WTC11 (cell line): ENCODE data around the gene SND1. TPM values are rescaled to one million over a fixed set of nuclear protein-coding genes. Genes with fewer than 3 reads are reported as not detected.

Experiments
- ATAC-seq: fragments of 200-7000 bp; cut with Tn5 transposase; 2 replicates; pipeline ENCODE4 v1.10.0; 2021; ENCODE audit warnings: mild to moderate bottlenecking, moderate library complexity
- CTCF ChIA-PET: fragments of 300-600 bp; sonication (Branson Sonifier 250); formaldehyde crosslinking; loops from one replicate; lab custom pipeline; 2021; ENCODE audit warnings: antibody characterized with exemption; lab: Charles Lee
- POLR2A ChIA-PET: fragments of 350-600 bp; sonication (Branson Sonifier 250); formaldehyde crosslinking; loops from one replicate; lab custom pipeline; 2021; ENCODE audit warnings: antibody characterized with exemption; lab: Charles Lee
- DNase-seq: peaks from one replicate; pipeline ENCODE4 v3.0.0; 2021; ENCODE audit warnings: low spot score
- H3K27ac Mint-ChIP-seq: 2 replicates; pipeline ENCODE4 v1.8.0; 2021; ENCODE audit warnings: mixed read lengths
- H3K27me3 Mint-ChIP-seq: 2 replicates; pipeline ENCODE4 v1.8.0; 2021; ENCODE audit warnings: low read depth, mild to moderate bottlenecking, moderate library complexity, mixed read lengths
- H3K36me3 Mint-ChIP-seq: 2 replicates; pipeline ENCODE4 v1.8.0; 2021; ENCODE audit warnings: mixed read lengths
- H3K4me1 Mint-ChIP-seq: 2 replicates; pipeline ENCODE4 v1.8.0; 2022; ENCODE audit warnings: mixed read lengths
- H3K4me3 Mint-ChIP-seq: 2 replicates; pipeline ENCODE4 v1.8.0; 2021; ENCODE audit warnings: mild to moderate bottlenecking, moderate library complexity, mixed read lengths
- H3K9me3 Mint-ChIP-seq: 2 replicates; pipeline ENCODE4 v1.8.0; 2021; ENCODE audit warnings: mixed read lengths
- CBFB ChIP-seq: sonication (generic); formaldehyde crosslinking; IDR thresholded peaks from 2 replicates; pipeline ENCODE4 v1.8.1; 2022; ENCODE audit warnings: mild to moderate bottlenecking, low read depth, missing genetic modification reagents
- CREB1 ChIP-seq: sonication (generic); formaldehyde crosslinking; IDR thresholded peaks from 2 replicates; pipeline ENCODE4 v1.8.0; 2023; ENCODE audit warnings: mild to moderate bottlenecking, missing genetic modification reagents
- E2F1 ChIP-seq: sonication (generic); formaldehyde crosslinking; IDR thresholded peaks from 2 replicates; pipeline ENCODE4 v1.8.0; 2022; ENCODE audit warnings: mild to moderate bottlenecking, missing genetic modification reagents
- ELF4 ChIP-seq: sonication (generic); formaldehyde crosslinking; IDR thresholded peaks from 2 replicates; pipeline ENCODE4 v1.8.1; 2022; ENCODE audit warnings: low read depth, mild to moderate bottlenecking, moderate library complexity, missing genetic modification reagents
- FOXP1 ChIP-seq: sonication (generic); formaldehyde crosslinking; IDR thresholded peaks from 2 replicates; pipeline ENCODE4 v1.8.0; 2022; ENCODE audit warnings: missing genetic modification reagents, mild to moderate bottlenecking, moderate library complexity, borderline replicate concordance
- FOXP4 ChIP-seq: sonication (generic); formaldehyde crosslinking; IDR thresholded peaks from 2 replicates; pipeline ENCODE4 v1.8.0; 2022; ENCODE audit warnings: mild to moderate bottlenecking, missing genetic modification reagents
- JAZF1 ChIP-seq: fragments of 250-450 bp; sonication (Bioruptor Pico); IDR thresholded peaks from 2 replicates; pipeline ENCODE4 v1.9.0; 2021; ENCODE audit warnings: moderate library complexity, mild to moderate bottlenecking, inconsistent platforms
- KAT7 ChIP-seq: sonication (generic); formaldehyde crosslinking; IDR thresholded peaks from 2 replicates; pipeline ENCODE4 v1.8.1; 2023; ENCODE audit warnings: missing genetic modification reagents, mild to moderate bottlenecking, borderline replicate concordance
- NFATC4 ChIP-seq: fragments of 250-450 bp; sonication (Bioruptor Pico); IDR thresholded peaks from 2 replicates; pipeline ENCODE4 v1.9.0; 2021; ENCODE audit warnings: mild to moderate bottlenecking
- NR3C1 ChIP-seq: sonication (generic); formaldehyde crosslinking; conservative IDR thresholded peaks from 2 replicates; pipeline ENCODE4 v1.8.1; 2023; ENCODE audit warnings: low read depth, mild to moderate bottlenecking, missing genetic modification reagents
- OVOL2 ChIP-seq: fragments of 250-450 bp; sonication (Bioruptor Pico); IDR thresholded peaks from 2 replicates; pipeline ENCODE4 v1.9.0; 2021; ENCODE audit warnings: mild to moderate bottlenecking, borderline replicate concordance
- RELA ChIP-seq: sonication (generic); formaldehyde crosslinking; IDR thresholded peaks from 2 replicates; pipeline ENCODE4 v1.8.1; 2022; ENCODE audit warnings: missing genetic modification reagents, mild to moderate bottlenecking, borderline replicate concordance
- SP1 ChIP-seq: sonication (generic); formaldehyde crosslinking; conservative IDR thresholded peaks from 2 replicates; pipeline ENCODE4 v1.8.1; 2022; ENCODE audit warnings: missing genetic modification reagents
- TCF7 ChIP-seq: sonication (generic); formaldehyde crosslinking; IDR thresholded peaks from 2 replicates; pipeline ENCODE4 v1.8.0; 2022; ENCODE audit warnings: mild to moderate bottlenecking, low read depth, missing genetic modification reagents, moderate library complexity
- ZNF121 ChIP-seq: sonication (generic); formaldehyde crosslinking; IDR thresholded peaks from 2 replicates; pipeline ENCODE4 v1.8.0; 2023; ENCODE audit warnings: missing genetic modification reagents
- ZNF317 ChIP-seq: sonication (generic); formaldehyde crosslinking; IDR thresholded peaks from 2 replicates; pipeline ENCODE4 v1.8.1; 2023; ENCODE audit warnings: low read depth, mild to moderate bottlenecking, moderate library complexity, missing genetic modification reagents, borderline replicate concordance
- ZNF396 ChIP-seq: fragments of 250-450 bp; sonication (Bioruptor Pico); IDR thresholded peaks from 2 replicates; pipeline ENCODE4 v1.8.0; 2021; ENCODE audit warnings: mild to moderate bottlenecking, moderate library complexity, borderline replicate concordance
- ZNF423 ChIP-seq: fragments of 250-450 bp; sonication (Bioruptor Pico); IDR thresholded peaks from 2 replicates; pipeline ENCODE4 v2.1.2; 2022; ENCODE audit warnings: mild to moderate bottlenecking, moderate library complexity
- total RNA-seq: library from RNA; stranded (reverse); gene quantifications from 3 replicates; pipeline ENCODE4 v1.2.3, GENCODE V29; 2021
- TF ChIP-seq, protein P1 (sequence below): sonication (generic); formaldehyde crosslinking; IDR thresholded peaks from 2 replicates; pipeline ENCODE4 v1.8.0; 2023; ENCODE audit warnings: missing genetic modification reagents, mild to moderate bottlenecking, borderline replicate concordance
- TF ChIP-seq, protein P2 (sequence below): sonication (generic); formaldehyde crosslinking; conservative IDR thresholded peaks from 2 replicates; pipeline ENCODE4 v1.8.1; 2023; ENCODE audit warnings: mild to moderate bottlenecking, low read depth, missing genetic modification reagents, moderate library complexity
- TF ChIP-seq, protein P3 (sequence below): sonication (generic); formaldehyde crosslinking; conservative IDR thresholded peaks from 2 replicates; pipeline ENCODE4 v1.8.1; 2022; ENCODE audit warnings: mild to moderate bottlenecking, missing genetic modification reagents

The SND1 gene
- total RNA-seq, 1 experiment from 2014 or later = 261 TPM

DNA sequence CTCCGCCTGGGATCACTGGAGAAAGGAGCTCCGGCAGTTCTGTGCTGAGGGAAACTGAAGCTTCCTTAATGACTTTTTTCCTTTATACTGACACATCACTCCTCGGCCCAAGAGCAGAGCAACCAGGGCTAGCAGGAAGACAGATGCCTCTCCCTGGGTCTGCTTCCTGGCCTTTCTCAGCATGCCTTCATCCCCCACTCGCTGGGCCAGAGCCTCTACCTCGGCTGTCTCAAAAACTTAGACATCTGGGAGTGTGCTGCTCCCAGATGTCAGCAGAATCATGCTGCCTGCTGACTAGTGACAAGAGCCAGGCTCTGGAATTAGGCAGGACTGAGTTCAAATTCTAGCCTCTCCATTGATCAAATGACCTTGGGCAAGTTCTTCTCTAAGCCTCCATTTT is 403.6 kb downstream of the SND1 start:
- POLR2A ChIA-PET = no interaction called here
- no peaks in the 10 kb centered on the region for H3K36me3 Mint-ChIP-seq

DNA sequence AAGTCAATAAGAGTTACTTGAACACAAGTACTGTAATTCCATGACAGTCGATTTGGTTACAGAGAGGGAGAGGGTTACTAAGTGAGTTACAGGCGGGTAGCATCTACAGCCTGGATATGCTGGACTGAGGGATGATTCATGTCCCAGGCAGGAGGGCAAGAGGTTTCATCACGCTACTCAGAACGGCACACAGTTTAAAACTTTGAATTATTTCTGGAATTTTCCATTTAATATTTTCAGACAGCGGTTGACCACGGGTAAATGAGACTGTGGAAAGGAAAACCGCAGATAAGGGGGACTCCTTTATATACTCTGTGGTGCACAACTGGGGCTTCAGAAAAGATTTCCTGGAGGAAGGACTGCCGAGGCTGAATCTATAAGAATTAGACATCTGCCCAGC is 404.9 kb downstream of the SND1 start:
- Mint-ChIP-seq H3K27me3 (no peaks in the 10 kb centered on the region), H3K9me3 (no peaks in the 10 kb centered on the region), H3K36me3 (no peaks in the 10 kb centered on the region), H3K27ac (no peak overlapping the region), H3K4me1 (peaks cover 14% of the 10 kb centered on the region), H3K4me3 (no peak overlapping the region)
- DNase-seq (no peak), ATAC-seq (no peak)
- POLR2A ChIA-PET = no interaction called here
- CTCF ChIA-PET = no interaction called here
- TF ChIP-seq CREB1 (CRISPR knock-in tag) (no peak), CBFB (CRISPR knock-in tag) (no peak), NFATC4 (CRISPR knock-in tag) (no peak), FOXP1 (CRISPR knock-in tag) (no peak), ZNF121 (no peak), TCF7 (CRISPR knock-in tag) (no peak), ELF4 (CRISPR knock-in tag) (no peak), ZNF423 (CRISPR knock-in tag) (no peak), ZNF317 (no peak), ZNF396 (CRISPR knock-in tag) (no peak), RELA (CRISPR knock-in tag) (no peak)
- TF ChIP-seq, protein P1, sequence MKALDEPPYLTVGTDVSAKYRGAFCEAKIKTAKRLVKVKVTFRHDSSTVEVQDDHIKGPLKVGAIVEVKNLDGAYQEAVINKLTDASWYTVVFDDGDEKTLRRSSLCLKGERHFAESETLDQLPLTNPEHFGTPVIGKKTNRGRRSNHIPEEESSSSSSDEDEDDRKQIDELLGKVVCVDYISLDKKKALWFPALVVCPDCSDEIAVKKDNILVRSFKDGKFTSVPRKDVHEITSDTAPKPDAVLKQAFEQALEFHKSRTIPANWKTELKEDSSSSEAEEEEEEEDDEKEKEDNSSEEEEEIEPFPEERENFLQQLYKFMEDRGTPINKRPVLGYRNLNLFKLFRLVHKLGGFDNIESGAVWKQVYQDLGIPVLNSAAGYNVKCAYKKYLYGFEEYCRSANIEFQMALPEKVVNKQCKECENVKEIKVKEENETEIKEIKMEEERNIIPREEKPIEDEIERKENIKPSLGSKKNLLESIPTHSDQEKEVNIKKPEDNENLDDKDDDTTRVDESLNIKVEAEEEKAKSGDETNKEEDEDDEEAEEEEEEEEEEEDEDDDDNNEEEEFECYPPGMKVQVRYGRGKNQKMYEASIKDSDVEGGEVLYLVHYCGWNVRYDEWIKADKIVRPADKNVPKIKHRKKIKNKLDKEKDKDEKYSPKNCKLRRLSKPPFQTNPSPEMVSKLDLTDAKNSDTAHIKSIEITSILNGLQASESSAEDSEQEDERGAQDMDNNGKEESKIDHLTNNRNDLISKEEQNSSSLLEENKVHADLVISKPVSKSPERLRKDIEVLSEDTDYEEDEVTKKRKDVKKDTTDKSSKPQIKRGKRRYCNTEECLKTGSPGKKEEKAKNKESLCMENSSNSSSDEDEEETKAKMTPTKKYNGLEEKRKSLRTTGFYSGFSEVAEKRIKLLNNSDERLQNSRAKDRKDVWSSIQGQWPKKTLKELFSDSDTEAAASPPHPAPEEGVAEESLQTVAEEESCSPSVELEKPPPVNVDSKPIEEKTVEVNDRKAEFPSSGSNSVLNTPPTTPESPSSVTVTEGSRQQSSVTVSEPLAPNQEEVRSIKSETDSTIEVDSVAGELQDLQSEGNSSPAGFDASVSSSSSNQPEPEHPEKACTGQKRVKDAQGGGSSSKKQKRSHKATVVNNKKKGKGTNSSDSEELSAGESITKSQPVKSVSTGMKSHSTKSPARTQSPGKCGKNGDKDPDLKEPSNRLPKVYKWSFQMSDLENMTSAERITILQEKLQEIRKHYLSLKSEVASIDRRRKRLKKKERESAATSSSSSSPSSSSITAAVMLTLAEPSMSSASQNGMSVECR (CRISPR knock-in tag) = no peak
- TF ChIP-seq, protein P2, sequence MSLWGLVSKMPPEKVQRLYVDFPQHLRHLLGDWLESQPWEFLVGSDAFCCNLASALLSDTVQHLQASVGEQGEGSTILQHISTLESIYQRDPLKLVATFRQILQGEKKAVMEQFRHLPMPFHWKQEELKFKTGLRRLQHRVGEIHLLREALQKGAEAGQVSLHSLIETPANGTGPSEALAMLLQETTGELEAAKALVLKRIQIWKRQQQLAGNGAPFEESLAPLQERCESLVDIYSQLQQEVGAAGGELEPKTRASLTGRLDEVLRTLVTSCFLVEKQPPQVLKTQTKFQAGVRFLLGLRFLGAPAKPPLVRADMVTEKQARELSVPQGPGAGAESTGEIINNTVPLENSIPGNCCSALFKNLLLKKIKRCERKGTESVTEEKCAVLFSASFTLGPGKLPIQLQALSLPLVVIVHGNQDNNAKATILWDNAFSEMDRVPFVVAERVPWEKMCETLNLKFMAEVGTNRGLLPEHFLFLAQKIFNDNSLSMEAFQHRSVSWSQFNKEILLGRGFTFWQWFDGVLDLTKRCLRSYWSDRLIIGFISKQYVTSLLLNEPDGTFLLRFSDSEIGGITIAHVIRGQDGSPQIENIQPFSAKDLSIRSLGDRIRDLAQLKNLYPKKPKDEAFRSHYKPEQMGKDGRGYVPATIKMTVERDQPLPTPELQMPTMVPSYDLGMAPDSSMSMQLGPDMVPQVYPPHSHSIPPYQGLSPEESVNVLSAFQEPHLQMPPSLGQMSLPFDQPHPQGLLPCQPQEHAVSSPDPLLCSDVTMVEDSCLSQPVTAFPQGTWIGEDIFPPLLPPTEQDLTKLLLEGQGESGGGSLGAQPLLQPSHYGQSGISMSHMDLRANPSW (CRISPR knock-in tag) = no peak
- TF ChIP-seq, protein P3, sequence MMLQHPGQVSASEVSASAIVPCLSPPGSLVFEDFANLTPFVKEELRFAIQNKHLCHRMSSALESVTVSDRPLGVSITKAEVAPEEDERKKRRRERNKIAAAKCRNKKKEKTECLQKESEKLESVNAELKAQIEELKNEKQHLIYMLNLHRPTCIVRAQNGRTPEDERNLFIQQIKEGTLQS (CRISPR knock-in tag) = no peak

More for the DNA sequence above, 403.6 kb downstream of the SND1 start:
- H3K9me3 Mint-ChIP-seq = no peaks in the 10 kb centered on the region
- no peaks in the 10 kb centered on the region for H3K27me3 Mint-ChIP-seq
- peaks cover 14% of the 10 kb centered on the region for H3K4me1 Mint-ChIP-seq
- ATAC-seq (no peak), DNase-seq (no peak)
- CTCF ChIA-PET = interaction anchor here (1.1 to 1.6 kb wide), 2 partner anchors 20 to 24 kb away, joined by 5 read pairs; no protein-coding TSS in a partner anchor
- H3K27ac Mint-ChIP-seq = no peak overlapping the region
- no peak for TF ChIP-seq FOXP4 (CRISPR knock-in tag)
- TF ChIP-seq NR3C1 (CRISPR knock-in tag) = no peak
- no peak for TF ChIP-seq OVOL2 (CRISPR knock-in tag)
- no peak for TF ChIP-seq JAZF1 (CRISPR knock-in tag)
- TF ChIP-seq KAT7 = no peak
- no peak for TF ChIP-seq E2F1 (CRISPR knock-in tag)
- no peak for TF ChIP-seq SP1 (CRISPR knock-in tag)
- no peak overlapping the region for H3K4me3 Mint-ChIP-seq
